ENCODE measurements around the gene RBM33.
"Not testable (repeated sequence)": the region's sequence is repeated elsewhere in the genome, so short reads cannot be mapped to it uniquely, and the experiment has no call there.

Gene RBM33, protein sequence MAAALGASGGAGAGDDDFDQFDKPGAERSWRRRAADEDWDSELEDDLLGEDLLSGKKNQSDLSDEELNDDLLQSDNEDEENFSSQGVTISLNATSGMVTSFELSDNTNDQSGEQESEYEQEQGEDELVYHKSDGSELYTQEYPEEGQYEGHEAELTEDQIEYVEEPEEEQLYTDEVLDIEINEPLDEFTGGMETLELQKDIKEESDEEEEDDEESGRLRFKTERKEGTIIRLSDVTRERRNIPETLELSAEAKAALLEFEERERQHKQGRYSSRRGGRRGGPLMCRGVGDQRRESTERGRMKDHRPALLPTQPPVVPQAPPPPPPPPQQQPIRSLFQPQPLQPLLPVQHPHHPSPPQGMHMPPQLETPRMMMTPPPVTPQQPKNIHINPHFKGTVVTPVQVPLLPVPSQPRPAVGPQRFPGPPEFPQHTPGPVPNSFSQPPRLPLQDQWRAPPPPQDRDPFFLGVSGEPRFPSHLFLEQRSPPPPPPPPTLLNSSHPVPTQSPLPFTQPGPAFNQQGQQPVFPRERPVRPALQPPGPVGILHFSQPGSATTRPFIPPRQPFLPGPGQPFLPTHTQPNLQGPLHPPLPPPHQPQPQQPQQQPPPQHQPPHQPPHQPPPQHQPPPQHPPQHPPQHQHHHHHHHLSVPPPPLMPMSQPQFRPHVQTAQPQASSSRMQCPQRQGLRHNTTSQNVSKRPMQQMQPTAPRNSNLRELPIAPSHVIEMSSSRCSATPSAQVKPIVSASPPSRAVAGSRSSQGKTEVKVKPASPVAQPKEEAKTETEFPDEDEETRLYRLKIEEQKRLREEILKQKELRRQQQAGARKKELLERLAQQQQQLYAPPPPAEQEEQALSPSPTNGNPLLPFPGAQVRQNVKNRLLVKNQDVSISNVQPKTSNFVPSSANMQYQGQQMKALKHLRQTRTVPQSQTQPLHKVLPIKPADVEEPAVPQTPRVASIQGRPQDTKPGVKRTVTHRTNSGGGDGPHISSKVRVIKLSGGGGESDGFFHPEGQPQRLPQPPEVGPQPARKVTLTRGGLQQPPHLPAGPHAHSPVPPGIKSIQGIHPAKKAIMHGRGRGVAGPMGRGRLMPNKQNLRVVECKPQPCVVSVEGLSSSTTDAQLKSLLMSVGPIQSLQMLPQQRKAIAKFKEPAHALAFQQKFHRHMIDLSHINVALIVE

GRCh38 chr7:155644178-155644970, at the start of gene RBM33:
Gene RBM33 (plus strand): TSS chr7:155644661. CDS start chr7:155644877, 216 bp downstream.
- peak; percentile 57 for DNase-seq (ENCODE audit: low read depth, low spot score)

GRCh38 chr7:155594961-155595366, 49.5 kb upstream of the RBM33 start:
- no peak for DNase-seq (ENCODE audit: low read depth, low spot score)

DNA sequence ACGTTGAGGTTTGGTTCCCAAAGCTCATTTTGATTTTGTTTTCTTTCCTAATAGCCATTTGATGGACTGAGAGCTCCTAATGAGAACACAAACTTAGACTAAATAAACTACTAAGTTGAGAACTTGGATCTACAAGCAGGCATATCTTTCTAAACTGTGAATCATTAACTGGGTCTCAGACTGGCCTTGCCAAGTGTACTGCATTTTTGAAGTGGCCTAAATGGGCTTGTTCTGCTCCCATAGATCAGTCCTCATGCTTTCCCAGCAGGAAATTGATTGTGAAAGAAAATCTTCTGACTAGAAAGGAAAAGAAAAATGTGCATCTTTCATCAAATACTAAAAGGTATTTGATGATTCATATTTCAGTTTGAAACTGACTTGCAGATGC, 46.7 kb upstream of the RBM33 start:
- DNase-seq (ENCODE audit: low read depth, low spot score), result no peak

GRCh38 chr7:155598810-155599210, 45.7 kb upstream of the RBM33 start:
- peak; percentile 47 for DNase-seq (ENCODE audit: low read depth, low spot score)

- DNase-seq (ENCODE audit: low read depth, low spot score), result no peak
Measured at GRCh38 chr7:155602156-155602555, 42.3 kb upstream of the RBM33 start.

GRCh38 chr7:155602750-155603149, 41.7 kb upstream of the RBM33 start:
- no peak for DNase-seq (ENCODE audit: low read depth, low spot score)

DNA sequence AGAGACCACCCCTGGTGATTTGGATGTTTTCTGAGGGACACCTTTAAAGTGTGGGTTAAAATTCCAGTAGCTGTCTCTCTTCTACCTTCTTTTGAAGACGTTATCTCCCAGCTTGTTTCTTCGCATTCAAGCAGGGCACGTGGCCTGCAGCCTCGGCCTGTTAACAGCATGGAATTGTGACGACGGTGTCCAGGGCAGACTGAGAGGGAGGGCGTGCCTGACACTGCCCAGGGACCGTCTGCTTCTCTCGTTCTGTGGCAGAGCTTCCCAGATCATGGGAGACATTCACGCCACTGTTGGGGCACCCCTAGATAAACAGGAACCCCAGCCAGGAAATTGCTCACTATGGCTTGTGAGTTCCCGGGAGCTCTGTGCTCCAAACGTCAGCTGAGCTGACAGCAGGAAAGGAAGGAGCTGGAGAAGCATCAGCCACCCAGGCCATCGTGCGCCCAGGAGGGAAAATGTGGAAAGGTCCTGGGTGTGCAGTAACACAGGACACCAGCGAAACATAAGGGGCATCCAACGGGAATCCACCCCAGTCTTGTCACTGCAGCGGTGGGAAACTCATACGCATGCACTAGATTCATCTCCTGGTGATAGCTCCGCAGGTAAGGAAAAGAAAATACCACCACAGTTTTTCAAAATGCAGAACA, 41.1 kb upstream of the RBM33 start:
- no peak for DNase-seq (ENCODE audit: low read depth, low spot score)

GRCh38 chr7:155603858-155604503, 40.5 kb upstream of the RBM33 start:
- DNase-seq (ENCODE audit: low read depth, low spot score), result no peak

- no peak for DNase-seq (ENCODE audit: low read depth, low spot score)
Measured at GRCh38 chr7:155604504-155604997, 39.9 kb upstream of the RBM33 start.

GRCh38 chr7:155609185-155609584, 35.3 kb upstream of the RBM33 start:
- DNase-seq (ENCODE audit: low read depth, low spot score), result no peak

DNA sequence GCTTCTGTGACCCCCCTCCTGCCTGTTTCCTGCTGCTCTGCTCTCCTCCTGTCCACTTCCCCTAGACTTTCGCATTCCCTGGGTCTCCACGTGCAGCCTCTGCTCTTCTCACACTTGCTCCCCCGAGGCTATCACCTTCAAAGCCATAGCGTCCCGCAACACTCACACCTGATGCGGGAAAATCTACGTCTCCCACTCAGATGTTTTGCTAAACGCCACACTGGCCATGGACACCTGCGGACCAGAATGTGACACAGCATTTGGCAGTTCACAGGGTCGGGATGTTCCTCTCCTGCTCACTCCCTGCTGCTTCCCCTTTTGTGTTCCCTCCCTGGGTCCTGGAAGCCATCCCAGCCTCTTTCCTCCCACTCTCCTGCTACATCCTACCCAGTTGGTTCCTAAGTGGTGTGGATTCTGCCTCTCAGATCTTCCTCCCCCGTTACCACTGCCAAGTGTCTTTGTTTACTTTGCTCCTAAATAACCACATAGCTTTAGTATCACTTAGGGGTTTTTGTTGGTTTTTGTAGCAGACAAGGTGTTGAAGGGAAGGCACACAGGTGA, 33.7 kb upstream of the RBM33 start:
- DNase-seq (ENCODE audit: low read depth, low spot score), result no peak

GRCh38 chr7:155611808-155612447, 32.5 kb upstream of the RBM33 start:
- no peak for DNase-seq (ENCODE audit: low read depth, low spot score)

DNA sequence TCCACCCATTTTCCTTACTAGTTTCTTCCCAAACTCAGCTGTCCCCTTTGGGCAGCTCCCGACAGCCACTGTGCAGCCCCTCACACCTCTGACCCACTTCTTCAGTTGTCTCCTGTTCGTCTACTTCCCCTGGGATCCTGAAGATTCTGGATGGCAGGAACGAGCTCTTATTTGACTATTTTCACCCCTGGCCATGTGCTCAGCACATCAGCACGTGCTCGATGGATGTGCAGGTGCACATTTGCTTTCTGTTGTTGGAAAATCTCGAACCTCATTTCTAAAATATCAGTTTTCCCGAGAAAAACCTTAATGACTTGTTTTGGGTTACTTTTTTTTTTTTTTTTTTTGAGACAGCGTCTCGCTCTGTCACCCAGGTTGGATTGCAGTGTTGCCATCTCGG, 31.8 kb upstream of the RBM33 start:
- no peak for DNase-seq (ENCODE audit: low read depth, low spot score)

DNA sequence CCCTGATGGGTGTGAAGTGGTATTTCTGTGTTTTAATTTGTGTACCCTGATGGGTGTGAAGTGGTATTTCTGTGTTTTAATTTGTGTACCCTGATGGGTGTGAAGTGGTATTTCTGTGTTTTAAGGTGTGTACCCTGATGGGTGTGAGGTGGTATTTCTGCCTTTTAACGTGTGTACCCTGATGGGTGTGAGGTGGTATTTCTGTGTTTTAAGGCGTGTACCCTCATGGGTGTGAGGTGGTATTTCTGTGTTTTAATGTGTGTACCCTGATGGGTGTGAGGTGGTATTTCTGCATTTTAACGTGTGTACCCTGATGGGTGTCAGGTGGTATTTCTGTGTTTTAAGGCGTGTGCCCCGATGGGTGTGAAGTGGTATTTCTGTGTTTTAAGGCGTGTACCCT, 29.4 kb upstream of the RBM33 start:
- DNase-seq (ENCODE audit: low read depth, low spot score), result not testable (repeated sequence)

DNA sequence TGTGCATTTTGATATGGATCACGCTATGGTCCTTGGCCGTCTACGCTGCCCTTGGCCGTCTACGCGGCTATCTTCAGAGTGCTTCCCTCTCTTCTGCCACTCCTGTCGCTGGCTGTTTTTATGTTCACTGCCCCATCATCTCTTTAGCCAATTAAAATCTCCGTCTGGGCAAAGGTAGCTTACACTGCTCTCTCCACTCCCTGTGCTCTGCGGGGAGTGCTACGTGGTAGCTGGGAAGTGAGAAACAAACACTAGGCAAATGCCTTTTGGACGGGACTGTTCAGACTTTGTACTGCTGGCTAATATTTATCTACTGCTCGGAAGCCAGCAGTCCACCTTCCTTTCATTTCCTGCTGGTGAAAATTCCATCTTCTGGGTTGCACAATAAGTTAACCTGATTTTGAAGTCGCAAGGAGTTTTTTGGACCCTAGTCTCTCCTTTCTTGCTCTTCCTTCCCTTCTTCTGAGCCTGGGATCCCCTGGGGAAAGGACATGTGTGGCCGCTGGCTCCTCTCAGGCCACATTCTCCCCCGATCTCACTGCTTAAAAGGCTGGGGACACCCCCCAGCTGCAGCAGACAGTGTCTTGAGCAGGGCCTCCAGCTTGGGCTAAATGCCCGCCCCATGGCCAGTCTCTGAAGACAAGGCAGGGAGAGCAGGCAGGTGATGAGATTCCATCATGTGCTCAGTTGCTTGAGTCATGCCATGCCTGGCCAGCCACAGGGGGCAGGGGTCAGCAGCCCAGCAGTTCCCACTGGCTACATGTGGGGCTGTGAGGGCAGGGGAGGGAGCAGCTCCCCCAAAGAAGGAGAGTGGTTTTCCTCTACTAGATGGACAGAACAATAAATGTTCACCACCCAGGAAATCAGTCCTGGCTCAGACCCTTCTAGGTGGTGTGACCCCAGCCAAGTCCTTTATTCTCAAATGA, 25.5 kb upstream of the RBM33 start:
- no peak for DNase-seq (ENCODE audit: low read depth, low spot score)

DNA sequence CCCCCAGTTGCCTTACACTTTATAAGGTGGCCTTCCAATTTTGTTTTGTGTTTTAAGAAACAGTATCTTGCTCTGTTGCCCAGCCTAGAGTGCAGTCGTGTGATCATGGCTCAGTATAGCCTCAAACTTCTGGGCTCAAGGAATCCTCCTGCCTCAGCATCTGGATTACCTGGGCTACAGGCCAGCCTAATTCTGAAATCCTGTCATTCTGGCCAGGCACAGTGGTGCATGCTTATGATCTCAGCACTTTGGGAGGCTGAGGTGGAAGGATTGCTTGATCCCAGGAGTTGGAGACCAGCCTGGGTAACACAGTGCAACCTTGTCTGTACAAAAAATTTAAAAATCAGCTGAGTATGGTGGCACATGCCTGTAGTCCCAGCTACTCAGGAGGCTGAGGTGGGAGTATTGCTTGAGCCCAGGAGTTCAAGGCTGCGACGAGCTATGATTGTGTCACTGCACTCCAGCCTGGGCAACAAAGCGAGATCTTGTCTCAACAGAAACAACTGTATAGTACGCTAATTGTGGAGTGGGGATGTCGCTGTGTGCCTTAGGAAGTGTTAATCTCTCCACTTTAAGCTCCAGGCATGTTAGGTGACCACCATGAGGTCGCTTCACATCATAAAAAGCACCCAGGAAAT, 24.7 kb upstream of the RBM33 start:
- no peak for DNase-seq (ENCODE audit: low read depth, low spot score)

DNA sequence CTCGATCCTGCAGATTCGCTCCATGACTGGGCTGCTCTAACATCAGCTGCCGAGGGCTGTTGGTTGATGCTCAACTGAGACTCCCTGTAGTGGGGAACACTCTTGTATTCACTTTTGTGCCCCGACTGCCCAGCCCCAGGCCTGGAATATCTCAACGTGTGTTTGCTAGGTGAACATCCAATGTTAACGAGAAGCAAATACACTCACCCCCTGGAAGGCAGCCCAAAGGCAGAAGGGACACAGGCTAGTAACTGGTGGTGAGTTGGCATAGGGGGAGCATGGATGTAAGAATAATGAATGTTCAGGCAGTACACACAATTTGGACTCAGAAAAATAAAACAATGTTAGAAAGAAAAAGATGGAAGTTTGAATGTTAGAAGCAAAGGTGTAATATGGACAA, 24.0 kb upstream of the RBM33 start:
- no peak for DNase-seq (ENCODE audit: low read depth, low spot score)

All from smooth muscle cell of the brain vasculature (primary cell).